C4-2B (cell line): Measurements from ENCODE around the gene WWOX.

Source experiments
- CTCF ChIP-seq: fragments of 450-650 bp; conservative IDR thresholded peaks from 2 replicates; pipeline ENCODE4 v1.5.1; 2017; ENCODE audit warnings: mild to moderate bottlenecking
- ZFX ChIP-seq: fragments of 450-650 bp; IDR thresholded peaks from 2 replicates; pipeline ENCODE4 v1.6.1; 2017

GRCh38 chr16:78206623-78207223 is 107.3 kb downstream of the WWOX start:
- TF ChIP-seq CTCF, result no peak
- no peak for TF ChIP-seq ZFX
